ENCODE data around the gene CASP8AP2. TPM values are rescaled to one million over a fixed set of nuclear protein-coding genes. Genes with fewer than 3 reads are reported as not detected.

CASP8AP2 gene
- total and polyA plus RNA-seq, 2 of the 13 experiments (the other 11 are each of a cell fraction or from before 2014, with no cell fraction given): 5.7 to 13.5 TPM

DNA sequence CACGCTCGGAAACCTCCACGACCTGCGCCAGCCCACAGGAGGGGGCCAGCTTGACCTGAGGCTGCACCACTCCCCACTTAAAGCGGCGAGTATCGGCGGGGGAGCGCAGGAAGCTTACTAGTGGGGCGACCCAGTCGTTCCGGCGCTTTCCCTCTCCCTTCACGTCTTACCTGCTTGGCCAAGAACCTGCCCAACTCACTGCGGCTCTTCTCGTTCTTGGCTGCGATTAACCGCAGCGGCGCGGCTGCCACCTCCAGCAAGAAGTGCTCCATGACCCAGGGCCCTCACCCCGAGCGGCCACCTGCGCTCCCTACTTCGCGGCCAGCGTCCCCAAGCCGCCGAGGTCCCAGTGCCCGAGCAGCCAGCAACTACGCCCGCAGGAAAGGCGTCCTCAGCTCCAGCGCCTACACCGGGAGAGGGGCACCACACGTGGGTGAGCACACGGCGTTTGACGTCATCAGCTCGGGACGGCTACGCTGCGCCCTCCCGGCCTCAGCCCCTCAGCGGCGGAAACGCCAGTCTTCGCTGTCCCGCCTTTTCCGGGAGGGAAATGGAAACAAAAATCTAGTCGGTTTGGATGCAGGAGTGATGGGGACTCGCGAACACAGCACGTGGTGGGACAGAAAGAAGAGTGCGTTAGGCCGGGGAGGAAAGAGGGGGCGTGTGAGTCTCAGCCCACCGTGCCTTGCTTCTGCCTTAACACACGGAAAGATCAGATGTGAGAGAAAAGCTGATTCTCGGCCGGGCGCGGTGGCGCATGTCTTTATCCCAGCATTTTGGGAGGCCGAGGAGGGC lies 10.1 kb upstream of the CASP8AP2 start, which contains the start of gene MDN1 (continued):
- TF ChIP-seq, protein P1, sequence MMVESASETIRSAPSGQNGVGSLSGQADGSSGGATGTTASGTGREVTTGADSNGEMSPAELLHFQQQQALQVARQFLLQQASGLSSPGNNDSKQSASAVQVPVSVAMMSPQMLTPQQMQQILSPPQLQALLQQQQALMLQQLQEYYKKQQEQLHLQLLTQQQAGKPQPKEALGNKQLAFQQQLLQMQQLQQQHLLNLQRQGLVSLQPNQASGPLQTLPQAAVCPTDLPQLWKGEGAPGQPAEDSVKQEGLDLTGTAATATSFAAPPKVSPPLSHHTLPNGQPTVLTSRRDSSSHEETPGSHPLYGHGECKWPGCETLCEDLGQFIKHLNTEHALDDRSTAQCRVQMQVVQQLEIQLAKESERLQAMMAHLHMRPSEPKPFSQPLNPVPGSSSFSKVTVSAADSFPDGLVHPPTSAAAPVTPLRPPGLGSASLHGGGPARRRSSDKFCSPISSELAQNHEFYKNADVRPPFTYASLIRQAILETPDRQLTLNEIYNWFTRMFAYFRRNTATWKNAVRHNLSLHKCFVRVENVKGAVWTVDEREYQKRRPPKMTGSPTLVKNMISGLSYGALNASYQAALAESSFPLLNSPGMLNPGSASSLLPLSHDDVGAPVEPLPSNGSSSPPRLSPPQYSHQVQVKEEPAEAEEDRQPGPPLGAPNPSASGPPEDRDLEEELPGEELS (CRISPR knock-in tag; IDR thresholded peaks at IDR 0.05): peak; percentile 27; the same call in 1 of the 2 replicates
- TF ChIP-seq, protein P2, sequence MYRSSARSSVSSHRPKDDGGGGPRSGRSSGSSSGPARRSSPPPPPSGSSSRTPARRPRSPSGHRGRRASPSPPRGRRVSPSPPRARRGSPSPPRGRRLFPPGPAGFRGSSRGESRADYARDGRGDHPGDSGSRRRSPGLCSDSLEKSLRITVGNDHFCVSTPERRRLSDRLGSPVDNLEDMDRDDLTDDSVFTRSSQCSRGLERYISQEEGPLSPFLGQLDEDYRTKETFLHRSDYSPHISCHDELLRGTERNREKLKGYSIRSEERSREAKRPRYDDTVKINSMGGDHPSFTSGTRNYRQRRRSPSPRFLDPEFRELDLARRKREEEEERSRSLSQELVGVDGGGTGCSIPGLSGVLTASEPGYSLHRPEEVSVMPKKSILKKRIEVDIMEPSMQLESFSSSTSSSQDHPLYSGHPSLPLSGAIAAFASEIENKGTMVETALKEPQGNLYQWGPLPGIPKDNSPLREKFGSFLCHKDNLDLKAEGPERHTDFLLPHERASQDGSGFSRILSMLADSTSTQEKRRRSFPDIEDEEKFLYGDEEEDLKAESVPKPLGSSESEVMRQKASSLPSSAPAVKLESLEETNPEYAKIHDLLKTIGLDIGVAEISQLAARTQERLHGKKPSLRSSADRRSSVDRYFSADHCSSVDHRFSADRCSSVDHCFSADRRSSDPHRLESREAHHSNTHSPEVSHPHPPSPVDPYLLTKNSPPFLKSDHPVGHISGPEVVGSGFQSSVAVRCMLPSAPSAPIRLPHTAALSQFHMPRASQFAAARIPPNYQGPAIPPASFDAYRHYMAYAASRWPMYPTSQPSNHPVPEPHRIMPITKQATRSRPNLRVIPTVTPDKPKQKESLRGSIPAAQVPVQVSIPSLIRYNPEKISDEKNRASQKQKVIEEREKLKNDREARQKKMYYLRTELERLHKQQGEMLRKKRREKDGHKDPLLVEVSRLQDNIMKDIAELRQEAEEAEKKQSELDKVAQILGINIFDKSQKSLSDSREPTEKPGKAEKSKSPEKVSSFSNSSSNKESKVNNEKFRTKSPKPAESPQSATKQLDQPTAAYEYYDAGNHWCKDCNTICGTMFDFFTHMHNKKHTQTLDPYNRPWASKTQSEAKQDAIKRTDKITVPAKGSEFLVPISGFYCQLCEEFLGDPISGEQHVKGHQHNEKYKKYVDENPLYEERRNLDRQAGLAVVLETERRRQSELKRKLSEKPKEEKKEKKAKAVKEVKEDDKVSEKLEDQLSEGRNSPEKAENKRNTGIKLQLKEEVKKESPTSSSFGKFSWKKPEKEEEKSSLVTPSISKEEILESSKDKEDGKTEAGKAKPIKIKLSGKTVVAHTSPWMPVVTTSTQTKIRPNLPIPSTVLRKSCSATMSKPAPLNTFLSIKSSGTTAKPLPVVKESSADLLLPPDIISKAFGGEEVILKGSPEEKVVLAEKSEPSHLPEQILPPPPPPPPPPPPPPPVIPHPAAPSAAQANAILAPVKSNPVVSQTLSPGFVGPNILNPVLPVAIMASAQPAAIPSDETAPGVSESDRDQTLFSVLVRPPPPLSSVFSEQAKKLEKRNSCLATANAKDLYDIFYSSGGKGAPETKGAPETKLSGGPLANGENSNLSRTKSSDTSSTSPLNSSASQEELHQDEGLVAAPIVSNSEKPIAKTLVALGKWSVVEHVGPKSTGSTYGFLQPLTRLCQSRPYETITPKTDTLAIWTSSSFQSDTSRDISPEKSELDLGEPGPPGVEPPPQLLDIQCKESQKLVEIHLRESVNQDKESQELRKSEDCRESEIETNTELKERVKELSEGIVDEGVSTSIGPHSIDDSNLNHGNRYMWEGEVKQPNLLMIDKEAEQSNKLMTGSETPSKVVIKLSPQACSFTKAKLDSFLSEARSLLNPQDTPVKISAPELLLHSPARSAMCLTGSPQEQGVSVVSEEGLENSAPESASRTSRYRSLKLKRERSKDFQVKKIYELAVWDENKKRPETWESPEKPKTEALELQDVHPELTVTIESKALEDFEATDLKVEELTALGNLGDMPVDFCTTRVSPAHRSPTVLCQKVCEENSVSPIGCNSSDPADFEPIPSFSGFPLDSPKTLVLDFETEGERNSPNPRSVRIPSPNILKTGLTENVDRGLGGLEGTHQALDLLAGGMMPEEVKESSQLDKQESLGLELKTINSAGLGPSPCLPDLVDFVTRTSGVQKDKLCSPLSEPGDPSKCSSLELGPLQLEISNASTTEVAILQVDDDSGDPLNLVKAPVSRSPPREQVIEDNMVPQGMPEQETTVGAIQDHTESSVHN (CRISPR knock-in tag; IDR thresholded peaks at IDR 0.05): peak; percentile 85
- no peak; the same call in 1 of the 2 replicates for TF ChIP-seq ZNF256 (CRISPR knock-in tag; conservative IDR thresholded peaks at IDR 0.05)
- TF ChIP-seq ZNF354B (CRISPR knock-in tag; IDR thresholded peaks at IDR 0.05): 0 out of 2 replicates have a peak, but pooled peaks have one; percentile 67
- TF ChIP-seq PITX1 (CRISPR knock-in tag; IDR thresholded peaks at IDR 0.05): peak; percentile 43; the same call in 1 of the 2 replicates
- TF ChIP-seq, protein P3, sequence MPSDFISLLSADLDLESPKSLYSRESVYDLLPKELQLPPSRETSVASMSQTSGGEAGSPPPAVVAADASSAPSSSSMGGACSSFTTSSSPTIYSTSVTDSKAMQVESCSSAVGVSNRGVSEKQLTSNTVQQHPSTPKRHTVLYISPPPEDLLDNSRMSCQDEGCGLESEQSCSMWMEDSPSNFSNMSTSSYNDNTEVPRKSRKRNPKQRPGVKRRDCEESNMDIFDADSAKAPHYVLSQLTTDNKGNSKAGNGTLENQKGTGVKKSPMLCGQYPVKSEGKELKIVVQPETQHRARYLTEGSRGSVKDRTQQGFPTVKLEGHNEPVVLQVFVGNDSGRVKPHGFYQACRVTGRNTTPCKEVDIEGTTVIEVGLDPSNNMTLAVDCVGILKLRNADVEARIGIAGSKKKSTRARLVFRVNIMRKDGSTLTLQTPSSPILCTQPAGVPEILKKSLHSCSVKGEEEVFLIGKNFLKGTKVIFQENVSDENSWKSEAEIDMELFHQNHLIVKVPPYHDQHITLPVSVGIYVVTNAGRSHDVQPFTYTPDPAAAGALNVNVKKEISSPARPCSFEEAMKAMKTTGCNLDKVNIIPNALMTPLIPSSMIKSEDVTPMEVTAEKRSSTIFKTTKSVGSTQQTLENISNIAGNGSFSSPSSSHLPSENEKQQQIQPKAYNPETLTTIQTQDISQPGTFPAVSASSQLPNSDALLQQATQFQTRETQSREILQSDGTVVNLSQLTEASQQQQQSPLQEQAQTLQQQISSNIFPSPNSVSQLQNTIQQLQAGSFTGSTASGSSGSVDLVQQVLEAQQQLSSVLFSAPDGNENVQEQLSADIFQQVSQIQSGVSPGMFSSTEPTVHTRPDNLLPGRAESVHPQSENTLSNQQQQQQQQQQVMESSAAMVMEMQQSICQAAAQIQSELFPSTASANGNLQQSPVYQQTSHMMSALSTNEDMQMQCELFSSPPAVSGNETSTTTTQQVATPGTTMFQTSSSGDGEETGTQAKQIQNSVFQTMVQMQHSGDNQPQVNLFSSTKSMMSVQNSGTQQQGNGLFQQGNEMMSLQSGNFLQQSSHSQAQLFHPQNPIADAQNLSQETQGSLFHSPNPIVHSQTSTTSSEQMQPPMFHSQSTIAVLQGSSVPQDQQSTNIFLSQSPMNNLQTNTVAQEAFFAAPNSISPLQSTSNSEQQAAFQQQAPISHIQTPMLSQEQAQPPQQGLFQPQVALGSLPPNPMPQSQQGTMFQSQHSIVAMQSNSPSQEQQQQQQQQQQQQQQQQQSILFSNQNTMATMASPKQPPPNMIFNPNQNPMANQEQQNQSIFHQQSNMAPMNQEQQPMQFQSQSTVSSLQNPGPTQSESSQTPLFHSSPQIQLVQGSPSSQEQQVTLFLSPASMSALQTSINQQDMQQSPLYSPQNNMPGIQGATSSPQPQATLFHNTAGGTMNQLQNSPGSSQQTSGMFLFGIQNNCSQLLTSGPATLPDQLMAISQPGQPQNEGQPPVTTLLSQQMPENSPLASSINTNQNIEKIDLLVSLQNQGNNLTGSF (CRISPR knock-in tag; IDR thresholded peaks at IDR 0.05): no peak
- TF ChIP-seq, protein P4, sequence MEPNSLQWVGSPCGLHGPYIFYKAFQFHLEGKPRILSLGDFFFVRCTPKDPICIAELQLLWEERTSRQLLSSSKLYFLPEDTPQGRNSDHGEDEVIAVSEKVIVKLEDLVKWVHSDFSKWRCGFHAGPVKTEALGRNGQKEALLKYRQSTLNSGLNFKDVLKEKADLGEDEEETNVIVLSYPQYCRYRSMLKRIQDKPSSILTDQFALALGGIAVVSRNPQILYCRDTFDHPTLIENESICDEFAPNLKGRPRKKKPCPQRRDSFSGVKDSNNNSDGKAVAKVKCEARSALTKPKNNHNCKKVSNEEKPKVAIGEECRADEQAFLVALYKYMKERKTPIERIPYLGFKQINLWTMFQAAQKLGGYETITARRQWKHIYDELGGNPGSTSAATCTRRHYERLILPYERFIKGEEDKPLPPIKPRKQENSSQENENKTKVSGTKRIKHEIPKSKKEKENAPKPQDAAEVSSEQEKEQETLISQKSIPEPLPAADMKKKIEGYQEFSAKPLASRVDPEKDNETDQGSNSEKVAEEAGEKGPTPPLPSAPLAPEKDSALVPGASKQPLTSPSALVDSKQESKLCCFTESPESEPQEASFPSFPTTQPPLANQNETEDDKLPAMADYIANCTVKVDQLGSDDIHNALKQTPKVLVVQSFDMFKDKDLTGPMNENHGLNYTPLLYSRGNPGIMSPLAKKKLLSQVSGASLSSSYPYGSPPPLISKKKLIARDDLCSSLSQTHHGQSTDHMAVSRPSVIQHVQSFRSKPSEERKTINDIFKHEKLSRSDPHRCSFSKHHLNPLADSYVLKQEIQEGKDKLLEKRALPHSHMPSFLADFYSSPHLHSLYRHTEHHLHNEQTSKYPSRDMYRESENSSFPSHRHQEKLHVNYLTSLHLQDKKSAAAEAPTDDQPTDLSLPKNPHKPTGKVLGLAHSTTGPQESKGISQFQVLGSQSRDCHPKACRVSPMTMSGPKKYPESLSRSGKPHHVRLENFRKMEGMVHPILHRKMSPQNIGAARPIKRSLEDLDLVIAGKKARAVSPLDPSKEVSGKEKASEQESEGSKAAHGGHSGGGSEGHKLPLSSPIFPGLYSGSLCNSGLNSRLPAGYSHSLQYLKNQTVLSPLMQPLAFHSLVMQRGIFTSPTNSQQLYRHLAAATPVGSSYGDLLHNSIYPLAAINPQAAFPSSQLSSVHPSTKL (CRISPR knock-in tag; IDR thresholded peaks at IDR 0.05): peak; percentile 54

Measured in HepG2 (cell line).